GM10266 (cell line): ENCODE measurements around the gene CDKAL1.

Experiments
- DNase-seq: peaks from one replicate; pipeline ENCODE4 v3.0.0; 2012; ENCODE audit errors: extremely low spot score
- CTCF ChIP-seq: IDR thresholded peaks from 2 replicates; pipeline ENCODE4 v1.5.1; 2012; ENCODE audit warnings: mild to moderate bottlenecking, low read depth; ENCODE audit not compliant: control insufficient read depth, insufficient read depth; ENCODE audit errors: missing control alignments

Gene CDKAL1

DNA sequence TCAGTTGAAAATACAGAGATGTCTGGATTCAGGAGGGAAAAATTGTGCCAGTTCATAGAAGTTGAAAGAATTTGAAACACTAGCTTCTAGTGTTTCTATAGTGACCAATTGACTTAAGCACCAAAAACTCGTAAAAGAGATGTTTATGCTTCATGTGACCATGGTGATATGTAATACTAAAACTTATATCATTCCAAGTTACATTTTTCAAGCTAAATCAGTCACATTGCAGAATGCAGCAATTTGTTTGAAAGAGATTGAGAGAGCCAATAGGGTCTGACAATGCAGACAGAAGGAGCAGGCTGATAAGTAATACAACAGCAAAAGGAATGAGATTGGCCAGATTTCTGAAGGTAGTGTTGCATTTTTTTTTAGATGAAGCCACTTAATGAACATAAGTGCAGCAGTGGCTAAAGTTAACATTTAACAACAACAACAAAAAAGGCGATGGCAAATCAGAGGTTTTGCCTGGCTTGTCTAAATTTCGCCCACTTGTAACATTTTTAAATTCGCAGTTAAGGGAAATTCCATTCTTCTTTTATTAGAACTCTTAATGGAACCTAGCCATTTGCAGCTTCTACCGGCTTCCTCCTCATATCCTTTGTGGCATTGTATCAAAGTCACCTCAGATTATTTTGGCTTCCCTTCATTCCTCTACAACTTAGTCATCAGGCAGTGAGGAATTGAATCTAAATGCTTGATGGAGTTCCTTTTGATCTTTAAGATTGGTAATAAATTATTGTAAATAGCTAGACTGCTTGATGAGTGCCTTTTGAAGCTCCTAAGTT, 575.3 kb downstream of the CDKAL1 start:
- DNase-seq, result no peak
- TF ChIP-seq CTCF, result no peak

GRCh38 chr6:21110684-21111083, 576.4 kb downstream of the CDKAL1 start:
- TF ChIP-seq CTCF, result no peak
- DNase-seq, result no peak

GRCh38 chr6:21111093-21111725, 577.0 kb downstream of the CDKAL1 start:
- no peak for DNase-seq

DNA sequence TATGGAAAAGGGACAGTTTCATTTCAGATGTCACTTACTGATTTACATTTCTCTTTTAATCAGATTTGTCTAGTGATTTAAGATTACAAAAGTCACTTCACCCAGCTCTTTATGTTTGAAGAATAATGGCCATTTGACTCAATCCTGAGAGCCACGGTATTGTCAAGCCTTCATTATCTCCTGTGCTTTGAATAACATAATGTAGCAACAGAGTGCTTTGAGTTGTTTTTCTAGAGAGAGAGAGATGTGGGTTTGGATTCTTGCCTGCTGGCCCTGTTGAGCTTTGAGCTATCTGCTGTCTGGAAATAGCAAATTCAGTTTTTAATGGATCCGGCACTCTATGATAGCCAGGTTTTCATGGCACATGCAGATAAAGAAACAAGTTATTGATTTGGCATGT, 580.9 kb downstream of the CDKAL1 start:
- TF ChIP-seq CTCF, result no peak
- DNase-seq, result no peak

More at GRCh38 chr6:21111093-21111725, 577.0 kb downstream of the CDKAL1 start:
- no peak for TF ChIP-seq CTCF

DNA sequence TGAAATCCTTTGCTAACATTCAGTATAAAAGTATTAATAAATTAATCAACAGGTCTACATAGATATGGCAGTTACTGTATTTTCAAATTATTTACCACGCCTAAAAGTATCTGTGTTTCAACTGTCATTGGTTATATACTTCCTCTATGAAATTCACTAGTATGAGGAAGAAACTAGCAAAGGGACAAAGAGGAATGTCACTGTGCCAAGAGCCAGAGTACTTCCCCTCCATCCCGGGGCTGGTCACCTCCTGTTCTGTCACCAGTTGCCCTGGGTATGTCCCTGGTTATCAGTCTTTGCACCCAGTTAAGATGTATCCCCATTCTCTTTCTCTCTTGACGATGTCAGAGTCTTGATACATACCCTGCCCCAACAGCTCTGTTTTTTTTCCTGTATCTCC, 582.5 kb downstream of the CDKAL1 start:
- DNase-seq, result no peak
- no peak for TF ChIP-seq CTCF

GRCh38 chr6:21118216-21118780, 584.0 kb downstream of the CDKAL1 start:
- TF ChIP-seq CTCF, result no peak
- no peak for DNase-seq
